ENCODE data around the gene PSIP1.
"Not testable (repeated sequence)": the region's sequence is repeated elsewhere in the genome, so short reads cannot be mapped to it uniquely, and the experiment has no call there.

The PSIP1 gene

DNA sequence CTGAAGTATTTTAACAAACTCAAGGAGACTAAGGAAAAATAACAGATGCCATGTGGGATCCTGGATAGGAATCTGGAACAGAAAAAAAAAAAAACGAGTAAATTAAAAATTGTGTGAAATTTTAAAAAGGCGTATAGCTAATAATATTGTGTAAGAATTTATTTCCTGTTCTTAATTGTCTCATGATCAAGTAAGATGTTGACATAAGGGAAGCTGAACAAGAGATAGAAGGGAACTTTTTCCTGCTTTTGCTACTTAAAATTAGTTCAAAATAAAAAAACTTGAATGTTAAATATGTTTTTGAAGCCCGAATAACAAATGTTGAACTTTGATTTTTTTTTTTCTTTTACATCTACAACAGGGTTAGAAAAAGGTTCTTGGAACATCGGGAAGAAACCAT is 77.6 kb downstream of the PSIP1 start:
- no peak for DNase-seq (ENCODE audit: low read depth in 2 of 2)

DNA sequence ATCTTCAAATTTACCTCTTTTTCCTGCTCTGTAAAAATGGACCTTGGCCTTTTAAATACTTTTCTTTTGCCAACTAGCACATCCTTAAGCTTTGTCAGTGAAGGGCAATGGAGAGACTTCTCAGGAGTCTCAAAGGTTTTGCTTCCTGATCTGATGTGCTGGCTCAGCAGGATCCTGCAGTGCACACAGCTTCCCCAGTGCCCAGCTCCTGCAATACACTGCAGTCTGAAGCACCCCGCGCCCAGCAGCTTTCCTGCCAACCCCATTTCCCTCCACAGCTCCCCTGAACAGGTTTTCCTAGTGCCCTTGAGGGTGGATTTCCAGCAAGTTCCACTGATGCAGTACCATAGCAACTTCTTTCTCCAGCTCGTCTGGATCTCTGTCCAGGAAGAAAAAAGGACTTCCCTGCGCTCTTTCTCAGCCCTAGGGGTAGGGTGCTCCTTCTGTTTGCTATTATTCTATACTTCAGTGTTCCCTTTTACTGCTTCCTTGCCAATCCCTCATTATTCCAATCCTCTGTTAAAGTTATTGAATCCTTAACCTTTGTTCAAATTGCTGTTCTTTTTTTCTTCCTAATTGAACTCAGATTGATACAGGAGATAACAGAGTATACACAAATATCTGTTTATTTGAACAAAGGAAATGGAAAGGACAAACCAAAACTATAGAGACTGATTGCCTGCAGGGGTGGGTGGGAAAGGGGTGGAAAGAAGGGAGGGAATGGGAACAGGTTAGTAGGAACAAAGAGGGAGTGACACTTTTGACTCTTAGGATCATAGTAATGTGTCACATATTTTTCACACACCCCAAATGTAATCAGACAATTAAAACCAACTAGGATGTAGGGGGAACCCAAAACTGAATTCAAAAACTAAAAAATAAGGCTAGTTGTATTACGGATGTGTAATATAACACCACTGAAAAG is 79.6 kb downstream of the PSIP1 start:
- no peak for DNase-seq (ENCODE audit: low read depth in 2 of 2)

DNA sequence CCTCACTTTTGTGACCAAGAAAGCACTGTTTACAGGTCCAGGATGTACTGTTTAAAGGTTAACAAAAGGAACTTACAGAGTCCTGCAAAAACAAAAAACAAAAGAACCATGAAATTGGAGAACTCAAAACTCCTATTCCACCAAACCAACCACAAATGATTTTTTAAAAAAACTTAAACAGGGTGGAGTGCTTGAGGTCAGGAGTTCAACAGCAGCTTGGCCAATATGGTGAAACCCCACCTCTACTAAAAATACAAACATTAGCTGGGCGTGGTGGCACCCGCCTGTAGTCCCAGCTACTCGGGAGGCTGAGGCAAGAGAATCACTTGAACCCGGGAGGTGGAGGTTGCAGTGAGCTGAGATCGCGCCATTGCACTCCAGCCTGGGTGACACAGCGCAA is 83.1 kb downstream of the PSIP1 start:
- DNase-seq (ENCODE audit: low read depth in 2 of 2): not testable (repeated sequence)

DNA sequence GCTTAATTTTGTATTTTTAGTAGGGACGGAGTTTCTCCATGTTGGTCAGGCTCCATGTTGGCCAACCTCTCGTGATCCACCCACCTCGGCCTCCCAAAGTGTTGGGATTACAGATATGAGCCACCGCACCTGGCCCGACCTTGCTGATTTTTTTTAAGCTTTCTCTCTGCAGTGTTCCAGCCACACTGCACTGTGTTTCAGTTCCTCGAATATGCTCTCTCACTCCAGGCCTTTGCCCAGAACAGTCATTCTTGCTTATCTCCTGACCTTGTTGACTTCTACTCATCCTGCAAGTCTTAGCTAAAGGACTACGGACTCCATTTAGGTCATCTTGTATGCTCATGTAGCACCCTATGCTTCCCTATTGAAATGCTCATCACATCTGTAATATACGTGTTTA is 84.8 kb downstream of the PSIP1 start:
- DNase-seq (ENCODE audit: low read depth in 2 of 2): no peak

DNA sequence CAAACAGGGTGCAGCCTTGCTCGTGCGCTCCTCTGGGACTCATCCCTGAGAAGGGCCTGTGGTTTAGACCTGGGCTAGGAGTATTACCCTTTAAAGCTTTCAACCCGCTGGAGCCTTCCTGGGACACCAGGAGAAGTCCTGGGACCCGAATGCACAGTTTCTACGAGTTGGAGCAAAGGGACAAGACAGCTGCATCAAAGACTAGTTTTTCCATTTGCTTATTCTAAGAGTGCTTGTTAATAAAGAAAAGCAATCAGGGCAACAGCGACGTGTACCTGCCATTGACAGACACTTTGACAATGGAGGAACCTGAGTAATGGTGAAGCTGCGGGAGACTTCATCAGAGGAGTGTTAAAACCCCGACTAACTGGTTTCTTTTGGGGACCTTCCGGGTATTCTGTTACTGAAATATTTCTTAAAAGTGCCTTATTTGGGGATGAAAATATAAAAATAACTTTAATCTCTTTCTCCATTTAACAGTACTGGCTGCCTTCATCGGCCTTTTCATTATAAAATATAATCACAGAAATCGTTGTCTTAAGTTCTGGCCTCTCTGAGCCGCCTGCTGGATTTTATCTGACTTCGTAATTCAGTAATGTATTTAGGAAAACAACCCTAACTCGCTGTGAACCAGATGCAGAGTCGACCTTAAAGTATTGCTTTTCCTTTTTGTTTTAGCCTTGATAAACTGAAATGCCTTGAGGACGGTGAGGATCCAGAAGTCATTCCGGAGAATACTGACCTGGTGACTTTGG is 87.4 kb downstream of the PSIP1 start:
- DNase-seq (ENCODE audit: low read depth in 2 of 2): no peak

DNA sequence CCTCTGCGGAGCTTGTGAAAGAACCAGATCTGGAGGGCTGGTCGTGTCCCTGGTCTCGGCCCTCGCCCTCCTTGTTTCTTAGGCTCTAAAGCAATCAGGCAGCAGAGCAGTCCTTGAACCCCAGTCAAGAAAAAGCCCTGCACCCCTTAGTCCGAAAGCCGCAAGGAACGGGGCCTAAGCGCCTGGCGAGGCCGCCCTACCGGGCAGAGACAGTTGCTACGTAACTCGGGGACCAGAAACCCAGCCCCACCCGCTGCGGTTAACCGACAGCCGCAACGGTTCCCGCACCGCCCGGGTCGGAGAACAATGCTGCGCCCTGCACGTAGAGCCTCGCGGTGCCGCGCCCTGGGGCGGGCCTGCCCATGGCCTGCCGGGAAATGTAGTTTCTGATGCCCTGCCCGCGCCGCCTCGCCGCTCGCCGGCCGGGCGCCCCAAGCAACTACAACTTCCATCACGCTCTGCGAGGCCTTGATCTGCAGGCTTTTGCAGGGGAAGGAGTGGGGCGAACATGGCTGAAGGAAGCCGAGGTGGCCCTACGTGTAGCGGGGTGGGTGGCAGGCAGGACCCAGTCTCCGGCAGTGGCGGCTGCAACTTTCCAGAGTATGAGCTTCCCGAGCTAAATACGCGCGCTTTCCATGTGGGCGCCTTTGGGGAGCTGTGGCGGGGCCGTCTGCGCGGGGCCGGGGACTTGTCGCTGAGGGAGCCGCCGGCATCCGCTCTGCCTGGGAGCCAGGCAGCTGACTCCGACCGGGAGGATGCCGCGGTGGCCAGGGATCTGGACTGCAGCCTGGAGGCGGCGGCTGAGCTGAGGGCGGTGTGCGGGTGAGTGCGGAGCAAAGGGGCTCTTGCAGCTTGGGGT is 88.2 kb downstream of the PSIP1 start, which contains the start of gene SNAPC3:
SNAPC3 (plus strand) TSS at position 505 of the 859 bp plus-strand sequence; CDS start at position 509, 4 bp downstream.
- peak; percentile 82 to 88 for DNase-seq (ENCODE audit: low read depth in 2 of 2)

DNA sequence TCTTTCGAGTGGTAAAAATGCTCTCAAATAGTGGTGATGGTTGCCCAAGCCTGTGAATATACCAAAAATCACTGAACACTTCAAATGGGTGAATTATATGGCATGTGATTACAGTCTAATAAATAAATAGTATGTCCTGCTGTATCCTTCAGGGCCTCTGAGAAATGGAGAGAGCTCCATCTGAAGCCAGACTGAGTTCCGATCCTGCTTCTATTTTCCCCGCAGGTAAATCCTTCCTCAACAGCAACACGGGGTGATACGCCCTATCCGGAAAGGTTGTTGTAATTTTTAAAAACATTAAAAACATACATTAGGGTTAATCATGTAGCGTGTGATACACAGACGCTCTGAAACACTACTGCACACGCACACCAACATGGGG is 88.8 kb downstream of the PSIP1 start:
- DNase-seq (ENCODE audit: low read depth in 2 of 2): no peak

DNA sequence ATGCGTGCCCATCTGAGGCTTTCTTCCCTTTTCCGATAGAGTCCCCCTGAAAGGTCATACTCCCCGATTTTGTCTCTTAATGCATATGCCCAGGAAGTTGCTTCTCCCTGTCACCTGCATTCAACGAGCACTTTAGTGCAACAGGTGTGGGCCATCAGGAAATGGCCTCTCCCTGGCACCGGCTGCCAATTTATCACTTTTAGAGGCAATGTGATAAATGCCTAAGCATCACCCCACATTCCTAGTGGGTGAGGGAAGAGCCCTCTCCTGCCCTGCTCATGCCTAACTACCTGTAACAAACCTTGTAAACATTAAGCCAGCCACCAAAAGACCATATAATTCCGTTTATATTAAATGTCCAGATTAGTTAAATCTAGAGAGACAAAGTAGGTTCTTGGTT is 89.2 kb downstream of the PSIP1 start:
- no peak for DNase-seq (ENCODE audit: low read depth in 2 of 2)

DNA sequence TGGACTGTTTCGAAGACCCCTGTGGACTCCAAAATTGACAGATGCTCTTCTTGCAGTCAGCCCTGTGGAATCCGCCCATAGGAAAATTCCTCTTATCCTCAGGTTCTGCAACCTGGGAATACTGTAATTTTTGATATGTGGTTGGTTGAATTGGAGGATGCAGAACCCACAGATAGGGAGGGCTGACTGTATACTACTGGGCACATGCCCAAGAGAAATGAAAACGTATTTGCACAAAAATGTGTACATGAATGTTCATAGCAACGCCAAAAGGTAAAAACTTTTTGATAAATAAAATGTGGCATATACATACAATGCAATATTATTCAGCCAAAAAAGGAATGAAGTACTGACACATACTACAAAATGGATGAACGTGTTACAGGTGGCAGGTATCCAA is 90.0 kb downstream of the PSIP1 start:
- no peak for DNase-seq (ENCODE audit: low read depth in 2 of 2)

DNA sequence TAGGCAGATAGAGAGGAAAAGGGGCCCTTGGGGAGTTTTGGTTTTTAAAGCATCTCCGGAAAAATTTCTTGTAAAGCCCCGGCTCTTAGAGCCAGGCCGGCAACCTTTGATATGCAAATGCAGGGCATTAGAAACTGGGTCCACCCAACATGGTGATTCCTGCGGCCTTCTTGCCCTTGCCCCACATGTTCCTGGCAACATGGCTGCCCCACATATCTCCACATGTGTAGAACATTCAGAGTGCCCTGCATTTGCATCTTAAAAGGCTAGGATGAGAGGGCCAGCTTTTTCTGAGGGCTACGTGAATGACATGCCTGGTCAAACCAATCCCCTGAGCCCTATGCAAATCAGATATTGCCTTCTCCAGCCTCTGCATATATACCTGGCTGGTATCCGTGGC is 93.1 kb downstream of the PSIP1 start:
- DNase-seq (ENCODE audit: low read depth in 2 of 2): no peak

DNA sequence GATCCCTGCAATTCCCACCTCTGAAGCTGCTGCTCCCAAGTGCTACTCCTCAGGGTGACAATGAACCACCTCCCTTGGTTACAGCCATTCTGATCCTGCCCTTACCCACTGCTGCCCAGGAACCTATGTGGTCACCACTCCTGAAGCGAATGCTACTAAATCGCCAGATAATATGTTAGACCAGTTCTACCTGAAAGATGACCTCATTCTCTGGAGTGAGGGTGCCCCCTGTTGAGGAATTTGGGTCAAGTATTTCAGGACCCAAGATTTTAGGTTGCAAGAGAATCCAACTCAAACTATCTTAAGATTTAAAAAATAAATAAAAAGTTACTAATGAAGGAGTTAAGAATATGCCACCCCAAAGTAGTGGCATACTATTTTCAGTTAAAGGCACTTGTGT is 93.9 kb downstream of the PSIP1 start:
- no peak for DNase-seq (ENCODE audit: low read depth in 2 of 2)

Measured in fibroblast of skin of left biceps (primary cell).